ENCODE results near the gene BCL11B. TPM values are rescaled to one million over a fixed set of nuclear protein-coding genes. Genes with fewer than 3 reads are reported as not detected.

Gene BCL11B
- total and polyA plus RNA-seq, 4 donors: 0.04 to 0.42 (median 0.16) TPM

DNA sequence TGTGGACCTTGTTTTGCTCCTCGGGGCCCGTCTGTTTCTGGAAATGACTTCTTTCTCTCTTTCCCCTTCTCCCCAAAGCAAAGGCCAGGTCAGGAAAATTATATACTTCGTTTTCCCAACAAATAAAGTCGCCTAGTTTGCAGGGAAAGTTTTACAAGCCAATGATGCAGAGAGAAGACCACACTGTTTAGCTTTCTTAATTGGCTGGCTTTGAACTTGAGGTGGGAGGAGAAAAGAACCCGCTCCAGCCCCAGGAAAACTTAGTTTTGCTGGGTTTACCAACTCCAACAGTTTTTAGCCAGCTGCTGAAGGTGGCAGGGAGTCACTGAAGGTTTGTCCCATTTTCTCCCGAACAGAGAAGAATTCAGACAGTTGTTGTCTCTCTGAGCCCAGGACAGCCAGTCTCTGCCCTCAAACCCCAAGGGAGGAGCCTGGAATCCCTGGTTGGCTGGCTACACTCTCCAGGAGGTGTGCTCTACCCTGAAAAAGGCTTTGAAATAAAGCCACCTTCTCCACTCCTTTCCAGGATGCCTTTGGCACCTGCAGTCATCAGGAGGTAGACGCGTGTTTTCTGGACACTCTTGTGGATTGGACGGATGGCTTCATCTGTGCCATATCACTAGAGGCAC, 24.8 kb downstream of the BCL11B start (continued):
- TF ChIP-seq EGR1 (IDR thresholded peaks at IDR 0.05; ENCODE audit: low read depth in 2 of 2) (no peak), SP1 (IDR thresholded peaks at IDR 0.05) (no peak), RXRA (IDR thresholded peaks at IDR 0.05) (no peak), HNF4G (IDR thresholded peaks at IDR 0.05) (no peak), GABPA (IDR thresholded peaks at IDR 0.05 in 1 of 2, conservative IDR thresholded peaks at IDR 0.05 in 1 of 2) (no peak), YY1 (IDR thresholded peaks at IDR 0.05) (no peak)
- TF ChIP-seq, protein P1, sequence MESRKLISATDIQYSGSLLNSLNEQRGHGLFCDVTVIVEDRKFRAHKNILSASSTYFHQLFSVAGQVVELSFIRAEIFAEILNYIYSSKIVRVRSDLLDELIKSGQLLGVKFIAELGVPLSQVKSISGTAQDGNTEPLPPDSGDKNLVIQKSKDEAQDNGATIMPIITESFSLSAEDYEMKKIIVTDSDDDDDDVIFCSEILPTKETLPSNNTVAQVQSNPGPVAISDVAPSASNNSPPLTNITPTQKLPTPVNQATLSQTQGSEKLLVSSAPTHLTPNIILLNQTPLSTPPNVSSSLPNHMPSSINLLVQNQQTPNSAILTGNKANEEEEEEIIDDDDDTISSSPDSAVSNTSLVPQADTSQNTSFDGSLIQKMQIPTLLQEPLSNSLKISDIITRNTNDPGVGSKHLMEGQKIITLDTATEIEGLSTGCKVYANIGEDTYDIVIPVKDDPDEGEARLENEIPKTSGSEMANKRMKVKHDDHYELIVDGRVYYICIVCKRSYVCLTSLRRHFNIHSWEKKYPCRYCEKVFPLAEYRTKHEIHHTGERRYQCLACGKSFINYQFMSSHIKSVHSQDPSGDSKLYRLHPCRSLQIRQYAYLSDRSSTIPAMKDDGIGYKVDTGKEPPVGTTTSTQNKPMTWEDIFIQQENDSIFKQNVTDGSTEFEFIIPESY (IDR thresholded peaks at IDR 0.05): no peak
- TF ChIP-seq, protein P2, sequence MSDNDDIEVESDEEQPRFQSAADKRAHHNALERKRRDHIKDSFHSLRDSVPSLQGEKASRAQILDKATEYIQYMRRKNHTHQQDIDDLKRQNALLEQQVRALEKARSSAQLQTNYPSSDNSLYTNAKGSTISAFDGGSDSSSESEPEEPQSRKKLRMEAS (IDR thresholded peaks at IDR 0.05): no peak

DNA sequence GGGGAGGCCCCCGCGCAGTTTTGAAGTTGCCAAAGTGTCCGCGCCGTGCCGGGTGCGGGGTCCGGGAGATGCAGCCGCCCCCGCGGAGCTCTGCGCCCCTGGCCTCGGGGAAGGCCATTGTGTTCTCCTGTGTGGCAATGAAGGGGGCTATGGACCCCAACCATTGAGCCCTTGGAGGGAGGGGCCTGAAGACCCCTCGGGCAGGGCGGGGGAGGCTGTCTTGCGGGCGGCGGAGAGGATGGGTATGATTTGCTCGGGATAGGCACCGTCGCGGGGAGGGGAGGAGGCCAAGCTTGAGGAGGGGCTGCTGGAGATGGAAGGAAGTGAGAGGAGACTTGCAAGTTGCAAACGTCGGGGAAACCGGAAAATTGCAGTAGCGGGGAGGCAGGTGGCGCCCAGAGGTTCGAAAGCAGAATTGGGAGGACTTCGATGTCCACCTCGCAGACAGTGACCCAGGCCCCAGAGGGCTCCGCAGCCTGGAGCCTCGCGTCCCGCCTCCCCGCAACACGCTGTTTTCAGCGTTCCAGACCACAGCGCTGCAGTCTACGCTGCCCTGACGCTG, 25.4 kb downstream of the BCL11B start:
- Histone ChIP-seq H3K4me3 (ENCODE audit: low read depth in 1 of 3, low read length in 3 of 3) (no peak overlapping the region), H3K9me3 (ENCODE audit: control insufficient read depth in 4 of 4, low read length in 3 of 4) (no peaks in the 10 kb centered on the region), H3K27me3 (ENCODE audit: control insufficient read depth in 4 of 4, insufficient read depth in 4 of 4, low read length in 3 of 4) (peaks cover 2 to 17% (median 9%) of the 10 kb centered on the region in 4 donors), H3K27ac (ENCODE audit: low read depth in 1 of 2, low read length in 2 of 2) (no peak overlapping the region), H3K4me1 (ENCODE audit: control insufficient read depth in 4 of 4, insufficient read depth in 4 of 4, low read length in 3 of 4) (peaks cover 0 to 3% (median 1%) of the 10 kb centered on the region in 4 donors), H3K9ac (ENCODE audit: low read depth in 1 of 2, low read length in 2 of 2) (no peak overlapping the region), H3K36me3 (ENCODE audit: control insufficient read depth in 4 of 4, insufficient read depth in 3 of 4, low read depth in 1 of 4, low read length in 3 of 4) (no peaks in the 10 kb centered on the region)
- no peak for DNase-seq (ENCODE audit: low spot score)
- WGBS: 8% methylated on average over 40 of the region's 40 CpGs
- TF ChIP-seq HNF4G (IDR thresholded peaks at IDR 0.05) (no peak), YY1 (IDR thresholded peaks at IDR 0.05) (no peak), EGR1 (IDR thresholded peaks at IDR 0.05; ENCODE audit: low read depth in 2 of 2) (no peak), TAF1 (conservative IDR thresholded peaks at IDR 0.05) (no peak), HNF4A (conservative IDR thresholded peaks at IDR 0.05) (no peak), GABPA (IDR thresholded peaks at IDR 0.05 in 1 of 2, conservative IDR thresholded peaks at IDR 0.05 in 1 of 2) (no peak), NR2F2 (IDR thresholded peaks at IDR 0.05) (no peak), SP1 (IDR thresholded peaks at IDR 0.05) (no peak), JUND (IDR thresholded peaks at IDR 0.05) (no peak), FOXA2 (IDR thresholded peaks at IDR 0.05) (no peak), RAD21 (IDR thresholded peaks at IDR 0.05) (no peak)
- TF ChIP-seq, protein P2 (IDR thresholded peaks at IDR 0.05): no peak
- TF ChIP-seq, protein P3, sequence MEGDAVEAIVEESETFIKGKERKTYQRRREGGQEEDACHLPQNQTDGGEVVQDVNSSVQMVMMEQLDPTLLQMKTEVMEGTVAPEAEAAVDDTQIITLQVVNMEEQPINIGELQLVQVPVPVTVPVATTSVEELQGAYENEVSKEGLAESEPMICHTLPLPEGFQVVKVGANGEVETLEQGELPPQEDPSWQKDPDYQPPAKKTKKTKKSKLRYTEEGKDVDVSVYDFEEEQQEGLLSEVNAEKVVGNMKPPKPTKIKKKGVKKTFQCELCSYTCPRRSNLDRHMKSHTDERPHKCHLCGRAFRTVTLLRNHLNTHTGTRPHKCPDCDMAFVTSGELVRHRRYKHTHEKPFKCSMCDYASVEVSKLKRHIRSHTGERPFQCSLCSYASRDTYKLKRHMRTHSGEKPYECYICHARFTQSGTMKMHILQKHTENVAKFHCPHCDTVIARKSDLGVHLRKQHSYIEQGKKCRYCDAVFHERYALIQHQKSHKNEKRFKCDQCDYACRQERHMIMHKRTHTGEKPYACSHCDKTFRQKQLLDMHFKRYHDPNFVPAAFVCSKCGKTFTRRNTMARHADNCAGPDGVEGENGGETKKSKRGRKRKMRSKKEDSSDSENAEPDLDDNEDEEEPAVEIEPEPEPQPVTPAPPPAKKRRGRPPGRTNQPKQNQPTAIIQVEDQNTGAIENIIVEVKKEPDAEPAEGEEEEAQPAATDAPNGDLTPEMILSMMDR (IDR thresholded peaks at IDR 0.05; ENCODE audit: low read depth, low read length, missing input control): no peak
- TF ChIP-seq, protein P1 (IDR thresholded peaks at IDR 0.05): no peak
- TF ChIP-seq, protein P4, sequence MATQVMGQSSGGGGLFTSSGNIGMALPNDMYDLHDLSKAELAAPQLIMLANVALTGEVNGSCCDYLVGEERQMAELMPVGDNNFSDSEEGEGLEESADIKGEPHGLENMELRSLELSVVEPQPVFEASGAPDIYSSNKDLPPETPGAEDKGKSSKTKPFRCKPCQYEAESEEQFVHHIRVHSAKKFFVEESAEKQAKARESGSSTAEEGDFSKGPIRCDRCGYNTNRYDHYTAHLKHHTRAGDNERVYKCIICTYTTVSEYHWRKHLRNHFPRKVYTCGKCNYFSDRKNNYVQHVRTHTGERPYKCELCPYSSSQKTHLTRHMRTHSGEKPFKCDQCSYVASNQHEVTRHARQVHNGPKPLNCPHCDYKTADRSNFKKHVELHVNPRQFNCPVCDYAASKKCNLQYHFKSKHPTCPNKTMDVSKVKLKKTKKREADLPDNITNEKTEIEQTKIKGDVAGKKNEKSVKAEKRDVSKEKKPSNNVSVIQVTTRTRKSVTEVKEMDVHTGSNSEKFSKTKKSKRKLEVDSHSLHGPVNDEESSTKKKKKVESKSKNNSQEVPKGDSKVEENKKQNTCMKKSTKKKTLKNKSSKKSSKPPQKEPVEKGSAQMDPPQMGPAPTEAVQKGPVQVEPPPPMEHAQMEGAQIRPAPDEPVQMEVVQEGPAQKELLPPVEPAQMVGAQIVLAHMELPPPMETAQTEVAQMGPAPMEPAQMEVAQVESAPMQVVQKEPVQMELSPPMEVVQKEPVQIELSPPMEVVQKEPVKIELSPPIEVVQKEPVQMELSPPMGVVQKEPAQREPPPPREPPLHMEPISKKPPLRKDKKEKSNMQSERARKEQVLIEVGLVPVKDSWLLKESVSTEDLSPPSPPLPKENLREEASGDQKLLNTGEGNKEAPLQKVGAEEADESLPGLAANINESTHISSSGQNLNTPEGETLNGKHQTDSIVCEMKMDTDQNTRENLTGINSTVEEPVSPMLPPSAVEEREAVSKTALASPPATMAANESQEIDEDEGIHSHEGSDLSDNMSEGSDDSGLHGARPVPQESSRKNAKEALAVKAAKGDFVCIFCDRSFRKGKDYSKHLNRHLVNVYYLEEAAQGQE (IDR thresholded peaks at IDR 0.05): no peak
- TF ChIP-seq, protein P5, sequence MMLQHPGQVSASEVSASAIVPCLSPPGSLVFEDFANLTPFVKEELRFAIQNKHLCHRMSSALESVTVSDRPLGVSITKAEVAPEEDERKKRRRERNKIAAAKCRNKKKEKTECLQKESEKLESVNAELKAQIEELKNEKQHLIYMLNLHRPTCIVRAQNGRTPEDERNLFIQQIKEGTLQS (IDR thresholded peaks at IDR 0.05): no peak

Data from liver (tissue), 9 donors.